Kidney (tissue), 14 donors: ENCODE data around the gene DERL2. TPM values are rescaled to one million over a fixed set of nuclear protein-coding genes. Genes with fewer than 3 reads are reported as not detected.

ENCODE experiments used
- DNase-seq, 5 donors: peaks; one replicate each; pipeline ENCODE4 v3.0.0-alpha.2; 2013 to 2020
- FAIRE-seq: peaks from 2 replicates; lab custom pipeline; 2012; peaks lifted over from hg19 to GRCh38; lab: Jason Lieb, UNC
- H3K27ac ChIP-seq, 2 donors: one replicate each; pipeline ENCODE4 v1.7.0; 2013; ENCODE audit warnings: low read depth in 2 of 2, low read length in 2 of 2, inconsistent platforms in 1 of 2
- H3K27me3 ChIP-seq: one replicate; pipeline ENCODE4 v1.7.1; 2013; ENCODE audit warnings: low read length, inconsistent platforms; ENCODE audit not compliant: control insufficient read depth, insufficient read depth
- H3K36me3 ChIP-seq, 3 donors: one replicate each; pipeline versions ENCODE4 v1.7.0 to v1.7.1; 2013; ENCODE audit warnings: low read length in 3 of 3, control low read depth in 1 of 3, inconsistent platforms in 1 of 3; ENCODE audit not compliant: insufficient read depth in 3 of 3, control insufficient read depth in 2 of 3
- H3K4me1 ChIP-seq, 3 donors: one replicate each; pipeline versions ENCODE4 v1.7.0 to v1.7.1; 2013; ENCODE audit warnings: low read length in 3 of 3, inconsistent platforms in 1 of 3, low read depth in 1 of 3; ENCODE audit not compliant: control insufficient read depth in 2 of 3, insufficient read depth in 2 of 3
- H3K4me3 ChIP-seq, 3 donors: one replicate each; pipeline versions ENCODE4 v1.7.0 to v1.8.1; 2013; ENCODE audit warnings: low read length in 3 of 3, control low read depth in 1 of 3, inconsistent platforms in 1 of 3
- H3K9ac ChIP-seq, 3 donors: one replicate each; pipeline versions ENCODE4 v1.7.0 to v1.7.1; 2013; ENCODE audit warnings: low read length in 3 of 3, control low read depth in 1 of 3, inconsistent platforms in 1 of 3
- H3K9me3 ChIP-seq, 3 donors: one replicate each; pipeline versions ENCODE4 v1.7.0 to v1.7.1; 2013; ENCODE audit warnings: low read length in 3 of 3, control low read depth in 1 of 3, inconsistent platforms in 1 of 3; ENCODE audit not compliant: control insufficient read depth in 2 of 3, insufficient read depth in 1 of 3
- CTCF ChIP-seq: IDR thresholded peaks from 3 replicates; pipeline ENCODE4 v1.5.1; 2012; ENCODE audit warnings: mild to moderate bottlenecking, moderate library complexity, borderline replicate concordance; ENCODE audit not compliant: insufficient read depth; ENCODE audit errors: extremely low read depth
- intact Hi-C: fragments of 100-400 bp; cut with DNase I; formaldehyde crosslinking; loops from one replicate; pipeline ENCODE4 v1.11.1; 2022
- polyA plus RNA-seq: library from polyadenylated mRNA; stranded (reverse); fragments of 350-450 nt; fragmentation: Illumina TruSeq; extraction: RNeasy Lipid Tissue Mini Kit (QIAGEN cat#74804); gene quantifications from one replicate; pipeline ENCODE4 v1.2.3, GENCODE V29; 2014; ENCODE audit warnings: low read depth, low replicate concordance; ENCODE audit not compliant: insufficient read depth
- total RNA-seq: library from RNA; stranded (reverse); fragmentation: NEBNext Ultra II Directional; extraction: Animal tissue kit (Norgen Biotek cat#: 25700); gene quantifications from one replicate; pipeline ENCODE4 v1.2.1, GENCODE V29; 2021
- donor health status: control.
- donor health status: control.
- donor health status: control.
- donor health status: control.
- donor health status: control.
- donor health status: DM: yes; HTN: yes; CAD: no.
- donor health status: Normal renal cell carcinoma (clear cell type).

Gene DERL2
- total and polyA plus RNA-seq, 2 donors from 2014 or later, result 71.5 to 96.0 TPM

GRCh38 chr17:5533486-5534315 is 47.7 kb upstream of the DERL2 start:
- Histone ChIP-seq H3K4me1 (no peaks in the 10 kb centered on the region), H3K4me3 (no peak overlapping the region), H3K9me3 (no peaks in the 10 kb centered on the region), H3K27me3 (no peaks in the 10 kb centered on the region), H3K27ac (no peak overlapping the region), H3K36me3 (no peaks in the 10 kb centered on the region), H3K9ac (no peak overlapping the region)
- intact Hi-C loops, result no loop called here
- FAIRE-seq (no peak), DNase-seq (peak in 1 of 5 donors; percentile 34)
- TF ChIP-seq CTCF, result no peak

- DNase-seq (no peak), FAIRE-seq (no peak)
- Histone ChIP-seq H3K27me3 (no peaks in the 10 kb centered on the region), H3K36me3 (no peaks in the 10 kb centered on the region), H3K9me3 (no peaks in the 10 kb centered on the region), H3K9ac (no peak overlapping the region), H3K27ac (no peak overlapping the region), H3K4me1 (peaks cover 0 to under 1% (median 0%) of the 10 kb centered on the region in 3 donors), H3K4me3 (no peak overlapping the region)
- intact Hi-C loops, result no loop called here
- TF ChIP-seq CTCF, result no peak
Measured at GRCh38 chr17:5532581-5532980, 46.6 kb upstream of the DERL2 start.

- FAIRE-seq, result no peak
- no peak overlapping the region for H3K9ac ChIP-seq
Measured at GRCh38 chr17:5531085-5531418, 45.1 kb upstream of the DERL2 start.

More at GRCh38 chr17:5531085-5531418, 45.1 kb upstream of the DERL2 start:
- Histone ChIP-seq H3K36me3 (no peaks in the 10 kb centered on the region), H3K27me3 (no peaks in the 10 kb centered on the region), H3K9me3 (no peaks in the 10 kb centered on the region), H3K4me1 (peaks cover 0 to 3% (median 0%) of the 10 kb centered on the region in 3 donors), H3K4me3 (no peak overlapping the region), H3K27ac (no peak overlapping the region)
- intact Hi-C loops, result no loop called here
- no peak for DNase-seq
- no peak for TF ChIP-seq CTCF
